Urinary bladder (tissue), 4 donors: ENCODE data around the gene PTH2. TPM values are rescaled to one million over a fixed set of nuclear protein-coding genes. Genes with fewer than 3 reads are reported as not detected.

Source experiments
- DNase-seq: peaks from one replicate; pipeline ENCODE4 v3.0.0-alpha.2; 2015; ENCODE audit errors: extremely low spot score
- H3K27ac ChIP-seq: one replicate; pipeline ENCODE4 v1.5.1; 2013; ENCODE audit warnings: low read depth, mild to moderate bottlenecking, moderate library complexity
- H3K36me3 ChIP-seq: one replicate; pipeline ENCODE4 v1.6.1; 2013; ENCODE audit warnings: mild to moderate bottlenecking, moderate library complexity; ENCODE audit not compliant: insufficient read depth
- H3K4me1 ChIP-seq: one replicate; pipeline ENCODE4 v1.6.1; 2013; ENCODE audit warnings: mild to moderate bottlenecking, moderate library complexity; ENCODE audit not compliant: insufficient read depth
- H3K4me3 ChIP-seq: one replicate; pipeline ENCODE4 v1.5.1; 2013; ENCODE audit warnings: low read depth, low read length
- WGBS: extraction: QIAGEN DNeasy Blood & Tissue Kit; methylation state at CpG from one replicate; pipeline ENCODE4 v1.1.7; 2013; 5-methylcytosine and 5-hydroxymethylcytosine counted together
- polyA plus RNA-seq: library from polyadenylated mRNA; stranded (reverse); fragments of 200-250 nt; gene quantifications from one replicate; pipeline ENCODE4 v1.2.3, GENCODE V29; 2013
- total RNA-seq: library from RNA; depleted of rRNA; stranded (reverse); fragments of >200 nt; gene quantifications from one replicate; pipeline ENCODE4 v1.2.3, GENCODE V29; 2014
- donor health status: healthy with polysubstance abuse.
- donor health status: healthy.

PTH2 gene
- total and polyA plus RNA-seq, 2 donors: not detected

DNA sequence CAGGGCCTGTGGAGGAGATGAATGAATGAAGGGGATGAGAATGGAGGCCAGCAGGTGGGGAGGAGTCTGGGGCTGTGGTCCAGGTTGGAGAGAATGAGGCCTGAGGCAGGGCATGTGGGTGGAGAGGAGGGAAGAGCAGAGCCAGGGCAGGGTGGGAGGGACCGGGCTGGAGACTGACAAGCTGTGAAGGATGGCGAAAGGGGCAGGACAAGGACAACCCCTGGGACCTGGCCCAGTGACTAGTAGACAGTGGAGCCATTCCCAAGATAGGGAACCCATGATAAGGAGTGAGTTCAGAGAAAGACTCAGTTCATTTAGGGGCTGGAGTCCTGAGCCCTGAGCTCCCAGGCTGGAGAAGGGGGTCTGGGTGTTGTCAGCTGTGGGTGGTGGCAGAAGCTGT is 3.0 kb downstream of the PTH2 start:
- Histone ChIP-seq H3K27ac (no peak overlapping the region), H3K36me3 (no peaks in the 10 kb centered on the region), H3K4me3 (no peak overlapping the region), H3K4me1 (no peaks in the 10 kb centered on the region)
- DNase-seq: no peak
- 69% methylated on average over 2 of the region's 2 CpGs for WGBS

DNA sequence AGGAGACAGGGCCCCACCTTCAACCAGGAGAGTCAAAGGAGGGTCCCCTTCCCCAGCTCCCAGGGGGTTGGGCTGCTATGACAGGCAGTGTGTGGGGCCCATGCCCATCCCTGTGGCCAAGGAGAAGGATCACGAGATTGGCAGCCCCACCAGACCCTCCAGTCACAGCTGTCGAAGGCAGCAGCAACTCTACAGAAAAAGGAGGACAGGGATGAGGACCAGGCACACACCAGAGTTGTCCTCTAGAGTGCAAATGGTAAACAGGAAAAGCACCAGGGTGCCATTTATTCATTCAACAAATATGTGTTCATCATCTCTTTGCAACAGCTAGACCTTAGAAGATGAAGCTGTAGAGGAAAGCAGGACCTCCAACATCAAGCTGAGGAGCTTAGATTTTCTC is 4.1 kb downstream of the PTH2 start:
- no peak overlapping the region for H3K27ac ChIP-seq
- no peak overlapping the region for H3K4me3 ChIP-seq
- DNase-seq: no peak
- no peaks in the 10 kb centered on the region for H3K36me3 ChIP-seq
- 75% methylated on average over 2 of the region's 2 CpGs for WGBS
- no peaks in the 10 kb centered on the region for H3K4me1 ChIP-seq

DNA sequence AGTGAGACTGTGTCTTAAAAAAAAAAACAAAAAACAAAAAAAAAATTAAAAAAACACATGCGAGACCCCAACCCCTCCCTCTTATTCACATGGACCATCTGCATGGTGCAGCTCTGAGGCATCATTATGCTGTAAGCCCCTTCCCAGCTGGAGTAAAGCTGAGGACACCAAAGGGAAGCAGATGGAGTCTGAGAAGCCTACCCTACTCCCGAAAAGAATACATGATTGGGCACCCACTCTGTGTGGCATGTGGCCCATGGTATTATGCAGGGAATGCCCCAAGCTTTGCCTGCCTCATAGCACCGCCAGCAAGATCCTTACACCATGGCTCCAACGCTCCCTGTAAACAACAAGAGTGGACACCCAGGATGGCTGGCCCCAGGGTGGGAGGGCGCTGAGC is 4.7 kb downstream of the PTH2 start:
- DNase-seq: no peak
- 87% methylated on average over 5 of the region's 5 CpGs for WGBS
- H3K36me3 ChIP-seq: no peaks in the 10 kb centered on the region
- H3K4me3 ChIP-seq: no peak overlapping the region
- H3K4me1 ChIP-seq: no peaks in the 10 kb centered on the region
- H3K27ac ChIP-seq: no peak overlapping the region

DNA sequence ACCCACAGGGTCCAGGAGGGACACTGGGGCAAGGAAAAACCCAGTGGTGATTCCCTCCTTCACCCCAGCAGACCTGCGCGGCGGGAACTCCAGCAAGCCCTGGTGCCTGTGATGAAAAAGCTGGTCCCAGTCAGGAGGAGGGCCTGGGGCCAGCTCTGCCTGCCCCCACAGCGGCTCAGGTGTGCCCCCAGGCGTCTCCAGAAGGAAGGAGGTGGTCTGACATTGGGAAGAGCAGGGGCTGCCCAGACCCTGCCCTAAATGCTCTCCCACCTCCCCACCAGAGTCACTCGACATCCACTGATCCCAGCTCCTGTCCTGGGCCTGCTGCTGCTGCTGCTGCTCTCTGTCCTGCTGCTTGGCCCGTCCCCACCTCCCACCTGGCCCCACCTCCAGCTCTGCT is 6.2 kb downstream of the PTH2 start:
- no peak for DNase-seq
- no peaks in the 10 kb centered on the region for H3K36me3 ChIP-seq
- no peak overlapping the region for H3K27ac ChIP-seq
- no peaks in the 10 kb centered on the region for H3K4me1 ChIP-seq
- WGBS: 37% methylated on average over 7 of the region's 7 CpGs
- no peak overlapping the region for H3K4me3 ChIP-seq

DNA sequence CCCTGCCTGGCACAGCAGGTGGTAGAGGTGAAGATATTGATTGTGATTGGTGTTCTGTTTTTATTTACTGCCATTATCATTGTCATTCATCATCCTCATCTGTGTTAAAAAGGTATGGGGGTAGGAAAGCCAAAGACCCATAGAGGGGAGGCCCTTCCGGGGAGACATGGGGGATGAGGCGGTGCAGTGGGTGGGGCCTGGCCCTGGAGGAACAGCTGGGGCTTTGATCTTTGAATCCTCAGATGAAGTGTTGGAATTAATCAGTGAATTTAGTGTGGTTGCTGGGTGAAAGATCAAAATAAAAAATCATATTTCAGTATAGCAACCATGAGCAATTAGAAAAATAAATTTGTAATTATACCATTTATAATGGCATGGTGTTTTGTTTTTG is 7.4 kb downstream of the PTH2 start:
- 81% methylated on average over 2 of the region's 2 CpGs for WGBS
- Histone ChIP-seq H3K27ac (no peak overlapping the region), H3K4me1 (no peaks in the 10 kb centered on the region), H3K4me3 (no peak overlapping the region), H3K36me3 (no peaks in the 10 kb centered on the region)
- DNase-seq: no peak

DNA sequence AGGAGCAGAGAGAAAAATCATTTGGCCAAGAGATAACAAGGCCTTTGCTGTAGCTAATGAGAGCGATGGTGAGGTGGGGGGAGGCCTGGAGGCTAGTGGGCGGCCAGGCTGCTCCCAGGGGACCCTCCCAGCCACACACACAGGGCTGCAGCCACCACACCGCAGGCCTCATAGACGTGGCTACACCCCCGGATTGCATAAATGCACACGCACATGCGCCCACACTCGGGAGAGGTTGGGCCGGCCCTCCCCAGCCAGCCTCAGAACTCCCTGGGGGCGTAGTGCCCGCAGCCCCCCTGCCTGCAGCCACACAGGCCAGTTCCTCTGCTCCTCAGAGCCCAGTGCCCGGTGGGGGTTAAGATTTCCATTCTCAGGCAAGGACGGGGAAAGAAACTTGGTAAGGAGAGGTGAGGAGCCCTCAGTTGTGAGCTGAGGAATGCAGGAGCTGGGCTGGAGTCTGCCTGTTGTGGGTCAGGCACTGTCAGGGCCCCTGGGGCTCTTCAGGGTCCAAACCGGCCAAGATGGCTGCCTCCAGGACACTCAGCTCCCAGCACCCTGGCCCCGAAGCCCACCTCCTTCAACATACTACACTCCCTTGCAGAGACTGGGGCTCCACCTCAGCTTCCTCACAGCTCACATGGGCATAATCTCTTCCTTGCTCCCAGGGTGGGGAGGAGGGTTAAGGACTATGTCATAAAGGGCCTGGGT is 8.0 kb downstream of the PTH2 start:
- Histone ChIP-seq H3K36me3 (no peaks in the 10 kb centered on the region), H3K27ac (no peak overlapping the region), H3K4me3 (no peak overlapping the region), H3K4me1 (no peaks in the 10 kb centered on the region)
- 69% methylated on average over 15 of the region's 15 CpGs for WGBS
- DNase-seq: no peak

DNA sequence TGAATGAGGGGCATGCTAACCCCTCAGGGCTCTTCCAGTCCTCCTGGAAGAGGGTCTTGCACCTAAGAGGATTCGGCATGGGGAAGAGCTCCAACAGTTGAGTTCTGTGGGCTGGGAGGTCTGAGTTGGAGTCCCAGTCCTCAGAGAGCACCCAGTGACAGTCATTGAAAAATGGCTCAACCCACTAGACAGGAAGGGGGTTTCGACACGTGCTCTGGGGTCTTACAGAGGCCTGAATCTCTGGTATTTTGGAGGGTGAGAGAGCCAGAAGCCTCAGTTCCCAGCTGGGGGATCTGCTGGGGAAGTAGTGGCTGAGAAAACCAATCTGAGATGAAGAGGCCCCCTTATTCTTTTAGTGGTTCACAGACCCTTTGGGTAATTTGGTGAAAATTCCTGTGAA is 9.0 kb downstream of the PTH2 start:
- H3K27ac ChIP-seq: no peak overlapping the region
- 84% methylated on average over 3 of the region's 3 CpGs for WGBS
- no peak for DNase-seq
- H3K36me3 ChIP-seq: no peaks in the 10 kb centered on the region
- no peaks in the 10 kb centered on the region for H3K4me1 ChIP-seq
- H3K4me3 ChIP-seq: no peak overlapping the region

DNA sequence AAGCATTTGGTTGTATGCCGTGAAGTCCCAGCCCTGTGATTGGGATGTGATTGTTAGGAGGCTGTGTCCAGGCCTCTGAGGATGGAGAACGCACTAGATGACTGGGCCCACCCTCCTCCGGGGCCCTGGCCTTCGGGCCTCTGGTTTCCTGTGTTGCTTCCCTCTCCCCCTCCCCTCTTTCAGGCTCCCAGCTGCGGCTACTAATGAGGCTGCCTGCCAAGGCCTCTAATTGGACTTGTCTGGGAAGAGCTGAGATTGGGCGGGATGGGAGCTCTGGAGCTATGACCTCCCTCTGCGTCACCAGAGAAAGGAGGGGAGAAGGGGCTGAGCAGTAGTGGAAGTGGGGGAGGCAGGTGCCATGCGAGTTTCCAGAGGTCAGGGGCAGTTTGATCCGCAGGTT is 9.9 kb downstream of the PTH2 start:
- no peaks in the 10 kb centered on the region for H3K4me1 ChIP-seq
- no peaks in the 10 kb centered on the region for H3K36me3 ChIP-seq
- 59% methylated on average over 9 of the region's 9 CpGs for WGBS
- H3K4me3 ChIP-seq: no peak overlapping the region
- no peak overlapping the region for H3K27ac ChIP-seq
- peak; percentile 20 for DNase-seq

DNA sequence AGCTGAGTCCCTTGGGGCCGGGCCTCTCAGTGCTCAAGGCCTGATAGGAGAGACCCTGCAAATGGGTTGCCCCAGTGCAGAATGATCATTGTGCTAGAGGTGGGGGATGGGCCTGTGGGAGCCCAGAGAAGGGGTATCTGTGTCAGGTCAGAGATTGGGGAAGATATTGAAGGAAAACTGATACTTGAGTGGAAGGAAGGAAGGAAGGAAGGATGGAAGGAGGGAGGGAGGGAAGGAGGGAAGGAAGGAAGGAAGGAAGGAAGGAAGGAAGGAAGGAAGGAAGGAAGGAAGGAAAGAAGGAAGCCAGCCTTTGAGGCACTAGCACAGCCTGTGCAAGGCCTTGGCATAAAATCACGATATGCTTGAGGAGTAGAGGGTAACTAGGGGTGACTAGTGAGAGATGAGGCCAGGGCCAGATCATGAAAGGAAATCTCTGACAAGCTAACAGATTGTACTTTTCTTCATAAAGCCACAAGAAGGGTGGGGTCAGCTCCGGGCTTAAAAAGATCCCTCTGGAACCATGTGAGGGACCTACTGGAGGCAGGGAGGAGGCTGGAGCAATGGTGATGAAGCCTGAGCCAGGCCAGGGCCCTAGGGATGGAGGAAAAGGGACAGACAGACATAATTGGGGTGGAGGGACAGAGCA is 11.4 kb downstream of the PTH2 start:
- WGBS: 56% methylated on average over 3 of the region's 3 CpGs
- no peak for DNase-seq

DNA sequence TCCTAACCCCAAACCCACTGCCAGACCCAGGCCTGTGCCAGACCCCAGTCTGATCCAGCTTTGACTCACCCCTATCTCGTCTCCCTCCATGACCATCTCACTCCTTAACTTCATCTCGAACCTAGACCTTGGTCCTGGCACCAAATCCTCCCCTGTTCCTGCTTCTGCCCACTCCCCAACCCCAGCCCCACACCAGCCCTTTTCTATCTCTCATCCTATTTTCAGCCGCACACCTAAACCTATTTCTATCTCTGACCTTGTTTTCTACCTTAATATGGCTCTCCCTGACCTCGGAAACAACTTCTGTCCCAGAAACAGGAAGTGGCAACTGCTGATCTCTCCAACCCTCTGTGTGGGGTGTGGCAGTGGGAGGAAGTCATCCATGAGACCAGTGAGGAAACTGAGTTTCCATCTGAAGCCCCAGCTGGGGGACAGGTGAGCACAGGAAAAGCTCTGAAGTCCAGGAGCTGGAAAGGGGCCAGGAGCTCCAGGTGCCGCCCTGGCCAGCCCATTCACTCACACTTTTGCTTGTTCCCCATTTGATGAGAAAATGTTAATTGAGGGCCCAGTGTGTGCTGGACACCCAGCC is 13.7 kb downstream of the PTH2 start:
- Histone ChIP-seq H3K27ac (no peak overlapping the region), H3K36me3 (no peaks in the 10 kb centered on the region), H3K4me1 (no peaks in the 10 kb centered on the region), H3K4me3 (no peak overlapping the region)
- 72% methylated on average over 5 of the region's 5 CpGs for WGBS
- no peak for DNase-seq

More for the DNA sequence above, 11.4 kb downstream of the PTH2 start:
- Histone ChIP-seq H3K27ac (no peak overlapping the region), H3K36me3 (no peaks in the 10 kb centered on the region), H3K4me3 (no peak overlapping the region), H3K4me1 (no peaks in the 10 kb centered on the region)

DNA sequence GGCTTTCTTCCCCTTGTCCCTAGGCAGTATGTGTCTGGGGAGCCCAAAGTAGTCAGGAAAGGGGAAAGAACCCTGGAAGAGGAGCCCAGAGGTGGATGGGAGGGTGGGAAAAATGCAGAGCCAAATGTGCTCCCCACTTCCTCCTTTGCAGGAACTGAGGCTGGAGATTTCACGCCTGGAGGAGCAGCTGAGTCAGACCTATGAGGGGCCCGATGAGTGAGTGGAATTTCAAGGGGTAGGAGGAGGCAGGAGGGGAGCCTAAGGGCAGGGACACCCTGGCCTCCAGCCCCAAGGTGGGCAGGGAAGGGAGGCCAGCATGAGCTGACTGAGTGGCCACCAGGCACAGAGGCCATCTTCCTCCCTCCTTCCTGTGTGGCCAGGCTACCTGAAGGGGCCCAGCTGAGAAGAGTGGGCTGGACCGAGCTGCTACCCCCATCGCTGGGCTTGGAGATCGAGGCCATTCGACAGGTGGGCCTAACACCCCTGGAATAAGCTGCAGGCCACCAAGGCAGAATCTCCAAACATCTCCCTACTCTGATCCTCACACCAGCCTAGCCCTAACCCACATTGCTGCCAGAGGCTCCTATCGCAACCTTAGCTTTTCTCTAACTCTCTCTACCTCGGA is 14.3 kb downstream of the PTH2 start:
- DNase-seq: no peak
- H3K4me1 ChIP-seq: no peaks in the 10 kb centered on the region
- 79% methylated on average over 8 of the region's 8 CpGs for WGBS

DNA sequence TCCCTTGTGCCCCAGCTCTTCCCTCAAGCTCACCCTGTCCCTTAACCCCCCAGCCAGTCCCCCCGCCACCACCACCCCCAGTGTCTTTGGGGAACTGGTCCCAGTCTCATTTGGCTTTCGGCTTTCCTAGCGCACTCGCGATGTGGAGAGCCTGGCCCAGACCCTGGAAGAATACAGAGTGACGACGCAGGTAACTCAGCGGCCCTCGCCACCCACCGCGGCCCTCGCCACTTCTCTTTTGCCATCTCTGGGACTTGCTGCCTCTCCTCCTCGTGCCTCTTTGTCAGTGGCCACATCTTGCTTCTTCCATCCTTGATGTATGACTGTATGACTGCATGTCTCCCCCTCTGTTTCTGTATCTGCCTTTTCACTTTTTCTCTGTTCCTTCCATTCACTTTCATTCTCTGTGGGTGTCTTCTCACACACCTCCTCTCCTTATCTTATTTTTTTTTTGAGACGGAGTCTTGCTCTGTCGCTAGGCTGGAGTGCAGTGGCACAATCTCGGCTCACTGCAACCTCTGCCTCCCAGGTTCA is 15.7 kb downstream of the PTH2 start:
- WGBS: 87% methylated on average over 16 of the region's 16 CpGs
- no peaks in the 10 kb centered on the region for H3K36me3 ChIP-seq
- no peak overlapping the region for H3K4me3 ChIP-seq
- H3K4me1 ChIP-seq: no peaks in the 10 kb centered on the region
- no peak for DNase-seq
- no peak overlapping the region for H3K27ac ChIP-seq

More for the DNA sequence above, 14.3 kb downstream of the PTH2 start:
- H3K27ac ChIP-seq: no peak overlapping the region
- H3K36me3 ChIP-seq: no peaks in the 10 kb centered on the region
- no peak overlapping the region for H3K4me3 ChIP-seq

DNA sequence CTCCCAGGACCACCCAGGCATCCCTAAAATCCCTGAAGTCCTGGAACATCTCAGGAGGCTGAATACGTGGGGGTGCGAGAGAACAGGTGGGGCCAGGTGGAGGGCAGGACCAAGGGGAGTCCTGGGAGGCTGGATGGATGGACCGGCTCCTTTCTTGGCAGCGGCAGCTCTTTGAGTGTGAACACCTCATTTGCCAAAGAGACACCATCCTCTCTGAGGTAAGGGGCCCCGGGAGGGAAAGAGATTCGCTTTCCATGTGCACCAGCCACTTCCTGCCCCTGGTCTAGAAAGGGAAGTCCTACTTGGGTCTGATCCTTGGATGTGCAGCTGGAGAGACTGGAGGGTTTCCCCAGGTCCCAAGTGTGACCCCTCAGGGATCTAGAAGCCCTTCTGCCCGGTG is 16.2 kb downstream of the PTH2 start:
- DNase-seq: no peak
- WGBS: 78% methylated on average over 7 of the region's 7 CpGs
- Histone ChIP-seq H3K4me3 (no peak overlapping the region), H3K27ac (no peak overlapping the region), H3K36me3 (no peaks in the 10 kb centered on the region), H3K4me1 (no peaks in the 10 kb centered on the region)
